ENCODE measurements around the gene FAM83F.

Gene FAM83F

GRCh38 chr22:39984006-39984405 lies 10.7 kb upstream of the FAM83F start:
- no peak overlapping the region for H3K27ac ChIP-seq (ENCODE audit: low read depth, low read length)
- H3K27me3 ChIP-seq (ENCODE audit: low read length): no peaks in the 10 kb centered on the region
- H3K9me2 ChIP-seq (replicated peaks; ENCODE audit: insufficient read depth, low read length): no peaks in the 10 kb centered on the region

GRCh38 chr22:39984746-39985145 lies 10.0 kb upstream of the FAM83F start:
- H3K9me2 ChIP-seq (replicated peaks; ENCODE audit: insufficient read depth, low read length): no peaks in the 10 kb centered on the region
- H3F3A ChIP-seq (ENCODE audit: insufficient read depth): no peaks in the 10 kb centered on the region
- no peak overlapping the region for H3K9ac ChIP-seq (ENCODE audit: low read length)
- no peak for TF ChIP-seq EZH2phosphoT487 (conservative IDR thresholded peaks at IDR 0.05; ENCODE audit: low read length)
- TF ChIP-seq, protein P1, sequence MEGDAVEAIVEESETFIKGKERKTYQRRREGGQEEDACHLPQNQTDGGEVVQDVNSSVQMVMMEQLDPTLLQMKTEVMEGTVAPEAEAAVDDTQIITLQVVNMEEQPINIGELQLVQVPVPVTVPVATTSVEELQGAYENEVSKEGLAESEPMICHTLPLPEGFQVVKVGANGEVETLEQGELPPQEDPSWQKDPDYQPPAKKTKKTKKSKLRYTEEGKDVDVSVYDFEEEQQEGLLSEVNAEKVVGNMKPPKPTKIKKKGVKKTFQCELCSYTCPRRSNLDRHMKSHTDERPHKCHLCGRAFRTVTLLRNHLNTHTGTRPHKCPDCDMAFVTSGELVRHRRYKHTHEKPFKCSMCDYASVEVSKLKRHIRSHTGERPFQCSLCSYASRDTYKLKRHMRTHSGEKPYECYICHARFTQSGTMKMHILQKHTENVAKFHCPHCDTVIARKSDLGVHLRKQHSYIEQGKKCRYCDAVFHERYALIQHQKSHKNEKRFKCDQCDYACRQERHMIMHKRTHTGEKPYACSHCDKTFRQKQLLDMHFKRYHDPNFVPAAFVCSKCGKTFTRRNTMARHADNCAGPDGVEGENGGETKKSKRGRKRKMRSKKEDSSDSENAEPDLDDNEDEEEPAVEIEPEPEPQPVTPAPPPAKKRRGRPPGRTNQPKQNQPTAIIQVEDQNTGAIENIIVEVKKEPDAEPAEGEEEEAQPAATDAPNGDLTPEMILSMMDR (IDR thresholded peaks at IDR 0.05; ENCODE audit: insufficient read depth, low read length, poor library complexity, severe bottlenecking): no peak
- no peak overlapping the region for H3K4me2 ChIP-seq (ENCODE audit: low read depth, low read length, poor library complexity, severe bottlenecking)
- H4K20me1 ChIP-seq (ENCODE audit: low read depth, low read length): no peaks in the 10 kb centered on the region
- no peaks in the 10 kb centered on the region for H3K36me3 ChIP-seq (ENCODE audit: low read length)
- H3K9me3 ChIP-seq (ENCODE audit: insufficient read depth, low read length): no peaks in the 10 kb centered on the region
- no peaks in the 10 kb centered on the region for H3K27me3 ChIP-seq (ENCODE audit: low read length)
- no peak overlapping the region for H2AFZ ChIP-seq (ENCODE audit: low read depth, low read length, severe bottlenecking)
- no peaks in the 10 kb centered on the region for H3K79me2 ChIP-seq (ENCODE audit: insufficient read depth, low read length)
- H3K27ac ChIP-seq (ENCODE audit: low read depth, low read length): no peak overlapping the region
- H3K4me3 ChIP-seq (ENCODE audit: insufficient read depth, low read length, poor library complexity, severe bottlenecking): no peak overlapping the region

More at GRCh38 chr22:39984006-39984405, 10.7 kb upstream of the FAM83F start:
- Histone ChIP-seq H3K79me2 (ENCODE audit: insufficient read depth, low read length) (no peaks in the 10 kb centered on the region), H3K36me3 (ENCODE audit: low read length) (no peaks in the 10 kb centered on the region), H3K4me2 (ENCODE audit: low read depth, low read length, poor library complexity, severe bottlenecking) (no peak overlapping the region), H3K4me3 (ENCODE audit: insufficient read depth, low read length, poor library complexity, severe bottlenecking) (no peak overlapping the region), H3F3A (ENCODE audit: insufficient read depth) (no peaks in the 10 kb centered on the region), H3K9ac (ENCODE audit: low read length) (no peak overlapping the region), H4K20me1 (ENCODE audit: low read depth, low read length) (no peaks in the 10 kb centered on the region), H3K9me3 (ENCODE audit: insufficient read depth, low read length) (no peaks in the 10 kb centered on the region), H2AFZ (ENCODE audit: low read depth, low read length, severe bottlenecking) (no peak overlapping the region)
- TF ChIP-seq, protein P1 (IDR thresholded peaks at IDR 0.05; ENCODE audit: insufficient read depth, low read length, poor library complexity, severe bottlenecking): no peak
- no peak for TF ChIP-seq EZH2phosphoT487 (conservative IDR thresholded peaks at IDR 0.05; ENCODE audit: low read length)

- TF ChIP-seq, protein P1 (IDR thresholded peaks at IDR 0.05; ENCODE audit: insufficient read depth, low read length, poor library complexity, severe bottlenecking): no peak
- TF ChIP-seq EZH2phosphoT487 (conservative IDR thresholded peaks at IDR 0.05; ENCODE audit: low read length): no peak
- no peak overlapping the region for H3K9ac ChIP-seq (ENCODE audit: low read length)
- H3K79me2 ChIP-seq (ENCODE audit: insufficient read depth, low read length): no peaks in the 10 kb centered on the region
- no peak overlapping the region for H3K4me2 ChIP-seq (ENCODE audit: low read depth, low read length, poor library complexity, severe bottlenecking)
- no peak overlapping the region for H2AFZ ChIP-seq (ENCODE audit: low read depth, low read length, severe bottlenecking)
- no peaks in the 10 kb centered on the region for H3F3A ChIP-seq (ENCODE audit: insufficient read depth)
- no peaks in the 10 kb centered on the region for H4K20me1 ChIP-seq (ENCODE audit: low read depth, low read length)
- no peaks in the 10 kb centered on the region for H3K9me2 ChIP-seq (replicated peaks; ENCODE audit: insufficient read depth, low read length)
- no peak overlapping the region for H3K27ac ChIP-seq (ENCODE audit: low read depth, low read length)
- H3K4me3 ChIP-seq (ENCODE audit: insufficient read depth, low read length, poor library complexity, severe bottlenecking): no peak overlapping the region
- H3K9me3 ChIP-seq (ENCODE audit: insufficient read depth, low read length): no peaks in the 10 kb centered on the region
- H3K27me3 ChIP-seq (ENCODE audit: low read length): no peaks in the 10 kb centered on the region
- H3K36me3 ChIP-seq (ENCODE audit: low read length): no peaks in the 10 kb centered on the region
Measured at GRCh38 chr22:39985383-39986035, 9.2 kb upstream of the FAM83F start.
